ENCODE measurements around the gene PDZD4. TPM values are rescaled to one million over a fixed set of nuclear protein-coding genes. Genes with fewer than 3 reads are reported as not detected.
A peak's percentile ranks its signal among the peaks of the same experiment; 100 is the strongest.

PDZD4 gene
- total and polyA plus RNA-seq, 8 donors, result 2.1 to 11.1 (median 5.2) TPM

DNA sequence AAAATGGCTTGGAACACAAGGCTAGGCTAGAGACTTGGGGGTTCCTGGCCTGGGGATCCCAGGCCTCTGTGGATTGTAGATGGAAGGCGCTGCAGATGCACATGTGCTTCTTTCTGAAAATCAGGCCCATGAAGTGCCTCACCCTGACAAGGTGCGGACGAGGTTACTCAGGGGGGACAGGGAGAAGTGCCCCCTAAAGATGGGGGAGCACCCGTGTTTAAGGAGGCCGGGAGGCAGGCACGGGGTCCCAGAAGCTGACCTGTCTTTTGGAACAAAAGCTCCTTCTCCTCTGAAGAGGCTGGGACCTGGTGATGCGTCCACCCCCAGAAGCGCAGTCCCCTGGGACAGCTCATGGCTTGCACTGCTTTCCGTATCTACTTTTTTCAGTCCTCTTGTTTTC, 2.4 kb downstream of the PDZD4 start:
- peak overlapping the region in 2 of 4 donors; percentile 46 to 55 for H3K4me3 ChIP-seq
- no peaks in the 10 kb centered on the region for H3K36me3 ChIP-seq
- whole genome bisulfite sequencing, 5 donors, result 58 to 85% (median 80%) methylated on average over 9 of the region's 9 CpGs
- peaks cover 4 to 25% (median 24%) of the 10 kb centered on the region in 4 donors for H3K4me1 ChIP-seq
- H3K9me3 ChIP-seq, result peaks cover 0 to 26% (median 5%) of the 10 kb centered on the region in 4 donors
- H3K27me3 ChIP-seq, result peaks cover 0 to 62% (median 43%) of the 10 kb centered on the region in 3 donors
- intact Hi-C loops (cut with DNase I; ENCODE audit: low total_unique reads), result no loop called here
- H3K27ac ChIP-seq, result peak overlapping the region in 1 of 5 donors; percentile 42
- no peak for DNase-seq
- TF ChIP-seq, protein P1, sequence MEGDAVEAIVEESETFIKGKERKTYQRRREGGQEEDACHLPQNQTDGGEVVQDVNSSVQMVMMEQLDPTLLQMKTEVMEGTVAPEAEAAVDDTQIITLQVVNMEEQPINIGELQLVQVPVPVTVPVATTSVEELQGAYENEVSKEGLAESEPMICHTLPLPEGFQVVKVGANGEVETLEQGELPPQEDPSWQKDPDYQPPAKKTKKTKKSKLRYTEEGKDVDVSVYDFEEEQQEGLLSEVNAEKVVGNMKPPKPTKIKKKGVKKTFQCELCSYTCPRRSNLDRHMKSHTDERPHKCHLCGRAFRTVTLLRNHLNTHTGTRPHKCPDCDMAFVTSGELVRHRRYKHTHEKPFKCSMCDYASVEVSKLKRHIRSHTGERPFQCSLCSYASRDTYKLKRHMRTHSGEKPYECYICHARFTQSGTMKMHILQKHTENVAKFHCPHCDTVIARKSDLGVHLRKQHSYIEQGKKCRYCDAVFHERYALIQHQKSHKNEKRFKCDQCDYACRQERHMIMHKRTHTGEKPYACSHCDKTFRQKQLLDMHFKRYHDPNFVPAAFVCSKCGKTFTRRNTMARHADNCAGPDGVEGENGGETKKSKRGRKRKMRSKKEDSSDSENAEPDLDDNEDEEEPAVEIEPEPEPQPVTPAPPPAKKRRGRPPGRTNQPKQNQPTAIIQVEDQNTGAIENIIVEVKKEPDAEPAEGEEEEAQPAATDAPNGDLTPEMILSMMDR (IDR thresholded peaks at IDR 0.05), result no peak
- no peak for TF ChIP-seq POLR2AphosphoS5 (IDR thresholded peaks at IDR 0.05)
- TF ChIP-seq EP300 (IDR thresholded peaks at IDR 0.05), result no peak

DNA sequence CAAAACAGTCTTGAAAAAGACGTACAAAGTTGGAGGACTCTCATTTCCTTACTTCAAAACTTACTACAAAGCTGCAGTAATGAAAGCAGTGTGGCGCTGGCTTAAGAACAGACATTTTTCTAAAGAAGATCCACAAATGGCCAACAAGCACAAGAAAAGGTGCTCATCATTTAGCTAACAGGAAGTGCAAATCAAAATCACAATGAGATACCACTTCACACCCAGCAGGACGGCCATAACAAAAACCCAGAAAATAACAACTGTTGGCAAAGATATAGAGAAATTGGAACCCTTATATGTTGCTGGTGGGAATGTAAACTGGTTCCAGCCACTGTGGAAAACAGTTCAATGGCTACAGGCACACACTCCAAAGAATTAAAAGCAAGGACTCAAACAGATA, 3.3 kb downstream of the PDZD4 start:
- peaks cover 0 to 23% (median 5%) of the 10 kb centered on the region in 4 donors for H3K9me3 ChIP-seq
- no peak overlapping the region for H3K27ac ChIP-seq
- intact Hi-C loops (cut with DNase I; ENCODE audit: low total_unique reads), result no loop called here
- no peak for DNase-seq
- H3K27me3 ChIP-seq, result peaks cover 0 to 57% (median 39%) of the 10 kb centered on the region in 3 donors
- 65 to 79% (median 75%) methylated on average over 3 of the region's 3 CpGs for WGBS, 5 donors
- peaks cover 4 to 25% (median 24%) of the 10 kb centered on the region in 4 donors for H3K4me1 ChIP-seq
- TF ChIP-seq, protein P1 (IDR thresholded peaks at IDR 0.05), result no peak
- TF ChIP-seq EP300 (IDR thresholded peaks at IDR 0.05) (no peak), POLR2AphosphoS5 (IDR thresholded peaks at IDR 0.05) (no peak), POLR2A (IDR thresholded peaks at IDR 0.05) (no peak)
- H3K36me3 ChIP-seq, result no peaks in the 10 kb centered on the region
- no peak overlapping the region for H3K4me3 ChIP-seq

DNA sequence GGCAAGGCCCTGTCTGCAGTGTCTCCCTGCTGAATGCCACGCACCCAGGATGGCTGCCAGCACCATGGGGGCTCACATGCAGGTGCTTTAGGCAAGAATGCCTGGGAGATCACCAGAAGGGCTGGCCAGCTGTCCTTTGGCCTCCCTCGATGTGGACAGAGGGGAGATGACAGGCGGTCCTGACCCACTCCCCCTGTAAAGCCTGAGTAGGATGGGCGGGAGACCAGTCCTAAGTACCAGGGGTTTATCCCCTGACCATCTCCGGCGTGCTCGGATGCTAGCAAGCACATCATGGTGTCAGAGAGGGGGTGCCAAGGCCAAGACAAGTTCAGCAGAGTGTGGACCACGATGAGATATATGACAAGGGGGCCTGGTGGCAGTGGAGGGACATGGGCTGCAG, 5.3 kb downstream of the PDZD4 start:
- WGBS, 5 donors, result 76 to 87% (median 79%) methylated on average over 6 to 8 of the region's 8 CpGs
- Histone ChIP-seq H3K27ac (no peak overlapping the region), H3K9me3 (peaks cover 0 to 23% (median 5%) of the 10 kb centered on the region in 4 donors), H3K36me3 (no peaks in the 10 kb centered on the region), H3K27me3 (peaks cover 0 to 50% (median 23%) of the 10 kb centered on the region in 3 donors), H3K4me3 (no peak overlapping the region), H3K4me1 (peaks cover 4 to 22% (median 21%) of the 10 kb centered on the region in 4 donors)
- TF ChIP-seq POLR2AphosphoS5 (IDR thresholded peaks at IDR 0.05) (no peak), POLR2A (IDR thresholded peaks at IDR 0.05) (no peak), EP300 (IDR thresholded peaks at IDR 0.05) (no peak)
- TF ChIP-seq, protein P1 (IDR thresholded peaks at IDR 0.05), result no peak
- intact Hi-C loops (cut with DNase I; ENCODE audit: low total_unique reads), result no loop called here
- DNase-seq, result no peak

DNA sequence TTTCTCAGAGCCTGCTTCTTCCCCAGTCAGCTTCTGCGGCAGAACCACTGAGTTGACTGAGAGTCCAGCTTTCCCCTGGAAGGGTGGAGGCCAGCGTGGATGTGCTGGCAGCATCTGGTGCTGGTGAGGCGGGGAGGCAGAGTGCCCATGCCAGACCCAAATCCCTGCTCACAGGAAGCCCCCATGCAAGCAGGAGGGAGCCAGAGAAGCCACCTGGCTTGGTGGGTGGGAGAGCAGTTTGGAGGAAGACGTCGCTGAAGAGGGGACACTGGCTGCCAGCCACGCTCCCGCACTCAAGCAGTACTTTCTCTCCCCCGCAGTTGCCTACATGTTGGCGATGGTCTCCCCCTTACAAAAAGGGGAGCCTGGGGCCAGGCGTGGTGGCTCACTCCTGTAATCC, 6.0 kb downstream of the PDZD4 start:
- WGBS, 5 donors, result 75 to 87% (median 87%) methylated on average over 5 to 10 of the region's 10 CpGs
- intact Hi-C loops (cut with DNase I; ENCODE audit: low total_unique reads), result no loop called here
- H3K36me3 ChIP-seq, result no peaks in the 10 kb centered on the region
- TF ChIP-seq POLR2A (IDR thresholded peaks at IDR 0.05) (no peak), EP300 (IDR thresholded peaks at IDR 0.05) (no peak), POLR2AphosphoS5 (IDR thresholded peaks at IDR 0.05) (no peak)
- TF ChIP-seq, protein P1 (IDR thresholded peaks at IDR 0.05), result no peak
- peaks cover 0 to 17% (median 4%) of the 10 kb centered on the region in 4 donors for H3K9me3 ChIP-seq
- H3K4me3 ChIP-seq, result no peak overlapping the region
- DNase-seq, result no peak
- no peak overlapping the region for H3K27ac ChIP-seq
- H3K4me1 ChIP-seq, result peaks cover under 1 to 18% (median 17%) of the 10 kb centered on the region in 4 donors
- H3K27me3 ChIP-seq, result peaks cover 0 to 50% (median 16%) of the 10 kb centered on the region in 3 donors

All from stomach (tissue), 9 donors.